Ishikawa (cell line): ENCODE measurements around the gene RNASEH1.

ENCODE experiments used
- CEBPB ChIP-seq: IDR thresholded peaks from 2 replicates; pipeline ENCODE4 v1.6.1; 2012
- EGR1 ChIP-seq: IDR thresholded peaks from 2 replicates; pipeline ENCODE4 v1.6.1; 2012
- EP300 ChIP-seq: IDR thresholded peaks from 2 replicates; pipeline ENCODE4 v1.6.1; 2012; ENCODE audit warnings: borderline replicate concordance
- FOXM1 ChIP-seq: IDR thresholded peaks from 2 replicates; pipeline ENCODE4 v1.6.1; 2012; ENCODE audit warnings: low read depth, borderline replicate concordance
- NFIC ChIP-seq: IDR thresholded peaks from 2 replicates; pipeline ENCODE4 v1.6.1; 2012
- RAD21 ChIP-seq: IDR thresholded peaks from 2 replicates; pipeline ENCODE4 v1.6.1; 2012; ENCODE audit warnings: low read depth
- TAF1 ChIP-seq: IDR thresholded peaks from 2 replicates; pipeline ENCODE4 v1.6.1; 2012; ENCODE audit warnings: low read depth, mild to moderate bottlenecking
- TCF12 ChIP-seq: IDR thresholded peaks from 2 replicates; pipeline ENCODE4 v1.6.1; 2012; ENCODE audit warnings: low read depth
- YY1 ChIP-seq: IDR thresholded peaks from 2 replicates; pipeline ENCODE4 v1.6.1; 2012; ENCODE audit warnings: low read depth
- TF ChIP-seq, protein P1 (sequence below): IDR thresholded peaks from 2 replicates; pipeline ENCODE4 v1.6.1; 2012; ENCODE audit warnings: low read depth, mild to moderate bottlenecking
- TF ChIP-seq, protein P2 (sequence below): IDR thresholded peaks from 2 replicates; pipeline ENCODE4 v1.6.1; 2012
- TF ChIP-seq, protein P3 (sequence below): IDR thresholded peaks from 2 replicates; pipeline ENCODE4 v1.6.1; 2012

DNA sequence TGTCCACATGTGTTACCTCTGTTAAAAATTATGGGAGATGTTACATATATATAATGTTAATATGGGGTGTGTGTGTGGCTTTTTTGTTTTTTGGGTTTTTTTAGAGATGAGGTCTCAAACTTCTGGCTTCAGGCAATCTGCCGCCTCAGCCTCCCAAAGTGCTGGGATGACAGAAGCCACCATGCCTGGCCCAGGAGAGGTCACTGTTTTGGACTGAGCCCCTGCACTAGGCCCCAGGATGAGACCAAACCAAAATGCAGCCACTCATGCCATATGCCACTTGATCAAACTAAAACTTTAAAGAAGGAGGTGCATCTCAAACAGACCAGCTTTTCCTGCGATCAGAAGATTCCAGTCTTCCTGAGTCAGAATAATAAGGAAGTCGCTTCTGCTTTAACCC, 41.3 kb downstream of the RNASEH1 start:
- TF ChIP-seq EGR1 (no peak), EP300 (no peak), FOXM1 (no peak), CEBPB (no peak), TCF12 (no peak), YY1 (no peak), RAD21 (no peak), TAF1 (no peak), NFIC (no peak)
- TF ChIP-seq, protein P1, sequence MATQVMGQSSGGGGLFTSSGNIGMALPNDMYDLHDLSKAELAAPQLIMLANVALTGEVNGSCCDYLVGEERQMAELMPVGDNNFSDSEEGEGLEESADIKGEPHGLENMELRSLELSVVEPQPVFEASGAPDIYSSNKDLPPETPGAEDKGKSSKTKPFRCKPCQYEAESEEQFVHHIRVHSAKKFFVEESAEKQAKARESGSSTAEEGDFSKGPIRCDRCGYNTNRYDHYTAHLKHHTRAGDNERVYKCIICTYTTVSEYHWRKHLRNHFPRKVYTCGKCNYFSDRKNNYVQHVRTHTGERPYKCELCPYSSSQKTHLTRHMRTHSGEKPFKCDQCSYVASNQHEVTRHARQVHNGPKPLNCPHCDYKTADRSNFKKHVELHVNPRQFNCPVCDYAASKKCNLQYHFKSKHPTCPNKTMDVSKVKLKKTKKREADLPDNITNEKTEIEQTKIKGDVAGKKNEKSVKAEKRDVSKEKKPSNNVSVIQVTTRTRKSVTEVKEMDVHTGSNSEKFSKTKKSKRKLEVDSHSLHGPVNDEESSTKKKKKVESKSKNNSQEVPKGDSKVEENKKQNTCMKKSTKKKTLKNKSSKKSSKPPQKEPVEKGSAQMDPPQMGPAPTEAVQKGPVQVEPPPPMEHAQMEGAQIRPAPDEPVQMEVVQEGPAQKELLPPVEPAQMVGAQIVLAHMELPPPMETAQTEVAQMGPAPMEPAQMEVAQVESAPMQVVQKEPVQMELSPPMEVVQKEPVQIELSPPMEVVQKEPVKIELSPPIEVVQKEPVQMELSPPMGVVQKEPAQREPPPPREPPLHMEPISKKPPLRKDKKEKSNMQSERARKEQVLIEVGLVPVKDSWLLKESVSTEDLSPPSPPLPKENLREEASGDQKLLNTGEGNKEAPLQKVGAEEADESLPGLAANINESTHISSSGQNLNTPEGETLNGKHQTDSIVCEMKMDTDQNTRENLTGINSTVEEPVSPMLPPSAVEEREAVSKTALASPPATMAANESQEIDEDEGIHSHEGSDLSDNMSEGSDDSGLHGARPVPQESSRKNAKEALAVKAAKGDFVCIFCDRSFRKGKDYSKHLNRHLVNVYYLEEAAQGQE: no peak
- TF ChIP-seq, protein P2, sequence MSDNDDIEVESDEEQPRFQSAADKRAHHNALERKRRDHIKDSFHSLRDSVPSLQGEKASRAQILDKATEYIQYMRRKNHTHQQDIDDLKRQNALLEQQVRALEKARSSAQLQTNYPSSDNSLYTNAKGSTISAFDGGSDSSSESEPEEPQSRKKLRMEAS: no peak
- TF ChIP-seq, protein P3, sequence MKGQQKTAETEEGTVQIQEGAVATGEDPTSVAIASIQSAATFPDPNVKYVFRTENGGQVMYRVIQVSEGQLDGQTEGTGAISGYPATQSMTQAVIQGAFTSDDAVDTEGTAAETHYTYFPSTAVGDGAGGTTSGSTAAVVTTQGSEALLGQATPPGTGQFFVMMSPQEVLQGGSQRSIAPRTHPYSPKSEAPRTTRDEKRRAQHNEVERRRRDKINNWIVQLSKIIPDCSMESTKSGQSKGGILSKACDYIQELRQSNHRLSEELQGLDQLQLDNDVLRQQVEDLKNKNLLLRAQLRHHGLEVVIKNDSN: no peak
